ENCODE results near the gene KLHL17.

Gene KLHL17

DNA sequence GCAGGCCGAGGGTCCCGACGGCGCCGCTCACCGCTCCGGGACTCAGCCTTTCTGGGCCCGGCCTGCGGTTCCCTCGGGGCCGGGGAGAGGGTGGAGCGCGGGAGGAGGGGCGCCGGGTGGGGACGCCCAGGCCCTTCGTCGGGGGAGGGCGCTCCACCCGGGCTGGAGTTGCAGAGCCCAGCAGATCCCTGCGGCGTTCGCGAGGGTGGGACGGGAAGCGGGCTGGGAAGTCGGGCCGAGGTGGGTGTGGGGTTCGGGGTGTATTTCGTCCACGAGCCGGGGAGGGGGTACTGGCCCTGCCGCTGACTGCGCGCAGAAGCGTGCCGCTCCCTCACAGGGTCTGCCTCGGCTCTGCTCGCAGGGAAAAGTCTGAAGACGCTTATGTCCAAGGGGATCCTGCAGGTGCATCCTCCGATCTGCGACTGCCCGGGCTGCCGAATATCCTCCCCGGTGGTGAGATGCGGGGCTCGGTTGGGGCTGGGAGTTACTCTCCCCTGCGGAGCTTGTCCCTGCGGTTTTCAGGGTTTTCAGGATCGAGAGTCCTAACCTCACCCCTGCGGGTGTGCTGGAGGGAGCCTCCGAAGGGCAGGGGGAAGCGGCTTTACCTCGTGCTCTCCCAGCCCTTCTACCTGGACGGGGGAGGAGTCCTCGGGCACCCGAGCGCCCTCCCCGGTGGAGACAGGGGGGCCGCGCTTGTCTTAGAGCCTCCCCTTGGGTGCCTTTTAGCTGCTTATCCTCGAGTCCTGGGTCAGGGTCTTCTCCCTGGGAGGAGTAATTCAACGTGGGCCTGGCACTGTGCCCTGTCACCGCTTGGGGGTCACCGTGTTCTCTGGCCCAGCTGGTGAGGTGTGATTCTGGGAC is 34.6 kb upstream of the KLHL17 start:
- in situ Hi-C loops (cut with HindIII; ENCODE audit: low pct_unique_long_range_greater_than_20kb, low sequenced_read_pairs): no loop called here
- peak; percentile 75 to 77 for DNase-seq (ENCODE audit: low read depth in 1 of 2, low spot score in 1 of 2)
- TF ChIP-seq JUND (IDR thresholded peaks at IDR 0.05; ENCODE audit: low read depth): no peak

DNA sequence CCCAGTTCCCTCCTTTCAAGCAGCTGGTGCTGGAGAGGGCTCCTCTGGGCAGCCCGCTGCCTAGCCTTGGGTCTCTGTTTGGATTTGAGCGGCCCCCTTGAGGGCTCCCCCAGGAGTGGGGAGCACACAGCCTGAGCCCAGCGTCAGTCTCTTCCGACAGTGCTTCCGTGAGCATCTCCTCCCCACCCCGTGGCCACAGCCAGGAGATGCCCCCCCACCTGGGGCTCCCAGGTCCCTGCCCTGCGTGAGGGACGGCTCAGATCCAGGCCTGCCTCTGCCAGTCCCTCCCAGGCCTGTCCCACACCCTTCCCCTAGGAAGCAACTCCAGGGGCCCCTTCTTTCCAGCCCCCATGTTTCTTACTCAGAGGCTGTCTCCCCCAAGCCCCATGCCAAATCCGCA is 33.1 kb upstream of the KLHL17 start:
- in situ Hi-C loops (cut with HindIII; ENCODE audit: low pct_unique_long_range_greater_than_20kb, low sequenced_read_pairs): no loop called here
- no peak for TF ChIP-seq JUND (IDR thresholded peaks at IDR 0.05; ENCODE audit: low read depth)

GRCh38 chr1:927748-928147 is 32.6 kb upstream of the KLHL17 start:
- in situ Hi-C loops (cut with HindIII; ENCODE audit: low pct_unique_long_range_greater_than_20kb, low sequenced_read_pairs): no loop called here
- DNase-seq (ENCODE audit: low read depth in 1 of 2, low spot score in 1 of 2): no peak
- no peak for TF ChIP-seq JUND (IDR thresholded peaks at IDR 0.05; ENCODE audit: low read depth)

More for the DNA sequence above, 33.1 kb upstream of the KLHL17 start:
- DNase-seq (ENCODE audit: low read depth in 1 of 2, low spot score in 1 of 2): no peak

DNA sequence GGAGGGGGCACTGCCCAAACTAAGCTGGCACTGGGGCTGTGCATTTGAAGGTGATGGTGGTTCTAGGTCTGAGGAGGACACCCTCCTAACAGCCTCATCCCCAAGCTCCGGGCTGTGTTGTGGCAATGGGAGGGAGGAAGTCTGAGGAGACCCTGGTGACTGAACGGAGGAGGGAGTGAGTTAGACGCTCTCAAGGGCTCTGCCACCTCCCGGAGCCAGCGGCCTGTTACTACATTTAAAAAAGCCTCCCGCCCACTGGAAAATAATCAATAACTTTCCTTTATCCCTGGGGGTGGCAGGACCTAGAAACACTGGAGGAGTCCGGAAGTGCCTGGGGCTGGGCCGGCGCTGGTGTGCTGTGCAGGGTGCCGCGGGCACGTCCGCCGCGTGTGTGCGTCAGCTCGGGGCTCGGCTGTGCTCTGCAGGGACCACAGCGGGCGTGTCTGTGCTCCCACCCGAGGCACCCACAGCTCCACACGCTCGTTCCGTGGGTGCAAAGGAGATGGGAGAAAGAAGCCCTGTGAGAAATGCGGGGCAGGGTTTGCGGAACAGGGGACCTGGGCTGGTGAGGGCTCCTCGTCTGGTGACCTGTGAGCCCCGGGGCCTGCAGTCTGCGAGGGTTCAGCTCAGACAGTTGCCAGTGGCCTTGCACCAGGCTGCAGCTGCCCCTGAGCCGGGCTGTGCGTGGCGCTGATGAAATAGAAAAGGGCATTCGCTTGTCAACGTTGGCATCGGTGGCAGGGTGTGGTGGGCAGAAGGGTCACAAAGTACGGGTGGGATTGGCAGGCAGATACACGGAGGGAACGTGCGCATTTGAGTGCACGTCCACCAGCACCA is 31.3 kb upstream of the KLHL17 start:
- no peak for DNase-seq (ENCODE audit: low read depth in 1 of 2, low spot score in 1 of 2)
- TF ChIP-seq JUND (IDR thresholded peaks at IDR 0.05; ENCODE audit: low read depth): no peak
- in situ Hi-C loops (cut with HindIII; ENCODE audit: low pct_unique_long_range_greater_than_20kb, low sequenced_read_pairs): no loop called here

- in situ Hi-C loops (cut with HindIII; ENCODE audit: low pct_unique_long_range_greater_than_20kb, low sequenced_read_pairs): no loop called here
- no peak for DNase-seq (ENCODE audit: low read depth in 1 of 2, low spot score in 1 of 2)
- no peak for TF ChIP-seq JUND (IDR thresholded peaks at IDR 0.05; ENCODE audit: low read depth)
Observed at GRCh38 chr1:929712-930632, 30.4 kb upstream of the KLHL17 start.

- TF ChIP-seq JUND (IDR thresholded peaks at IDR 0.05; ENCODE audit: low read depth): no peak
- in situ Hi-C loops (cut with HindIII; ENCODE audit: low pct_unique_long_range_greater_than_20kb, low sequenced_read_pairs): no loop called here
- no peak for DNase-seq (ENCODE audit: low read depth in 1 of 2, low spot score in 1 of 2)
Observed at GRCh38 chr1:930633-931138, 29.7 kb upstream of the KLHL17 start.

- in situ Hi-C loops (cut with HindIII; ENCODE audit: low pct_unique_long_range_greater_than_20kb, low sequenced_read_pairs): no loop called here
- no peak for TF ChIP-seq JUND (IDR thresholded peaks at IDR 0.05; ENCODE audit: low read depth)
- no peak for DNase-seq (ENCODE audit: low read depth in 1 of 2, low spot score in 1 of 2)
Observed at GRCh38 chr1:931380-932172, 28.8 kb upstream of the KLHL17 start.

- in situ Hi-C loops (cut with HindIII; ENCODE audit: low pct_unique_long_range_greater_than_20kb, low sequenced_read_pairs): no loop called here
- no peak for TF ChIP-seq JUND (IDR thresholded peaks at IDR 0.05; ENCODE audit: low read depth)
- DNase-seq (ENCODE audit: low read depth in 1 of 2, low spot score in 1 of 2): no peak
Observed at GRCh38 chr1:932173-932510, 28.2 kb upstream of the KLHL17 start.

DNA sequence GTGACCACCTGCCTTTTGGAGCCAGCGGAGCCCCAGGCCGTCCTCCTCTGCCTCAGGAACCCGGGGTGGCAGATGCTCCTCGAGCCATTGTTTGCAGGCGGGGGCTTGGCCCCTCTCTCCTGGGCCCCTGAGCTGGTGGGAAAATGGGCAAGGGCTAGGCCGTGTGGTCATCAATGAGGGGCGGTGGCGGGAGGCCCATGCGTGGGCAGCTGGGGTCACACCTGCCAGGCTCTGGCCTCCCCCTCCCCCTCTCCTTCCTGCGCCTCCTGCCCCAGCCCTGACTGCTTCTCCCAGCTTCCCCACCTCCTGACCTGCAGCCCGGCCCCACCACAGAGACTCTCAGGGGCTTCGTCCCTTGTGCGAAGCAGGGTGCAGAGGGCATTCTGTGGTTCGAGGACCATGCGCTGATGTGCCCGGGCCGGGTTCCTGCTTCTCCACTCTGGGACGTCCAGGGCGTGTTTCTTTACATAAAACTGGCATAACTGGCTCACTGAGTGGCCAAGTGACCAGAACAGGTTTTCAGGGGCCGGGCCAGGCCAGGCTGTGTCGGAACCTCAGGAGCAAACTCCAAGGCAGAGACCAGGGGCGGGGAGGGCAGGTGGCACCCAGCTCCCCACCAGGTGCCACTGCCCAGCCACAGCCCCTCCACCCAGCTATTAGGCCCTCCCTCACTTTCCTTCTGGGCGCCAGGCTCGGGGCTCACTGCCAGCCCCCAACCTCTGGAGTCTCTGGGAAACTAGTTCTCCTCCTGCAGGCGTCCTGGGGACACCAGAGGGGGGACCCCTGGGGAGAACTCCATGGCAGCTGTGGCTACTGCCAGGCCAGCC is 27.4 kb upstream of the KLHL17 start:
- peak; percentile 71 to 95 for DNase-seq (ENCODE audit: low read depth in 1 of 2, low spot score in 1 of 2)
- TF ChIP-seq JUND (IDR thresholded peaks at IDR 0.05; ENCODE audit: low read depth): no peak
- in situ Hi-C loops (cut with HindIII; ENCODE audit: low pct_unique_long_range_greater_than_20kb, low sequenced_read_pairs): no loop called here

DNA sequence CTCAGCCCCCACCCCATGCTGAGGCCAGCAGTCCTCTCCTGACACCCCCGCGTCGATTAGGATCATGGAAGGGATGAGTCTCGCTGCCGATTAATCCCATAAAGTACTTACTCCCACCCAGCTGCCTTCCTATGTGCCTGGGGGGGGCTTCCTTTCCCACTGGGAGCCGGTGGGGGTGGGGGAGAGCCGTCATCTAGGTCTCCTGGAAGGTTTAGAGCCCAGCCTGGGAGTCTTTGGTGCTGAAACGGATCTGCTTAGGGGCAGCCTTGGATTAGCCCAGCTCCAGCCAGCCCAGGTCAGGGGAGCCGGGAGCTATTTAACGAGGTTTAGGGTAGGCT is 26.8 kb upstream of the KLHL17 start:
- in situ Hi-C loops (cut with HindIII; ENCODE audit: low pct_unique_long_range_greater_than_20kb, low sequenced_read_pairs): no loop called here
- DNase-seq (ENCODE audit: low read depth in 1 of 2, low spot score in 1 of 2): peak; percentile 56 to 79
- no peak for TF ChIP-seq JUND (IDR thresholded peaks at IDR 0.05; ENCODE audit: low read depth)

Data from T47D (cell line).